Measurements from ENCODE around the gene FRY.

The FRY gene

DNA sequence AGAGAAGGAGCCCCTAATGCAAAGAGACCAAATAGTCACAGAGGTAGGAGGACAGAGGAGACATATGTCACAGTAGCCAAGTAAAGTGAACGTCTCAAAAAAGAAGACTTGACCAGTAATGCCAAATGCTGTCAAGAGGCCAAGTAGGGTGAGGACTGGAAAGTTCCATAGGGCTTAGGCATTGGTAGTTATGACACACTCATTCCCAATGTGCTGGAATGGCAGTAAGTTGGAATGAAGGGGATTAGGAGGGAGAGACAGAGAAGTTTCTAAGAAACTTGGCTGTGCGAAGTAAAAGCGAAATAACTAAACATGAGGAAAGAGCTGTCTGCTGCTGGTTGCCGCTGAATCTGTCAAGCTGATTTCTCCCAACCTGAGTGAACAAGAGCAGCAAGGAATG, 14.9 kb upstream of the FRY start:
- DNase-seq (ENCODE audit: low read depth in 2 of 2): no peak

DNA sequence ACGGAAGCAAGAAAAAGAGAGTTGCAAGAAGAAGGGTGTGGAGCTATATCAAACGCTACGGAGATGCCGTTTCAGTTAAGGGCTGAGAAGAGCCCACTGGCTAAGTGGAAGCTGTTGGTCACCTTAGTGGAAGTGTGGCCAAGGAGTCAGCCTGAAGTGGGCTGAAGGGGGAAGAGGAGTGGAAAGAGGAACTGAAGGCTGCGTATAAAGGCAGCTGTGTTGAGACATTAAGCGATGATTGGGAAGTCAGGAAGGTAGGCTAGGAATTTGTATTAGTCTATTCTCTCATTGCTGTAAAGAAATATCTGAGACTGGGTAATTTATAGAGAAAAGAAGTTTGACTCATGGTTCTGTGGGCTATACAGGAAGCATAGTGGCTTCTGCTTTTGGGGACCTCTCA, 14.1 kb upstream of the FRY start:
- DNase-seq (ENCODE audit: low read depth in 2 of 2): no peak

DNA sequence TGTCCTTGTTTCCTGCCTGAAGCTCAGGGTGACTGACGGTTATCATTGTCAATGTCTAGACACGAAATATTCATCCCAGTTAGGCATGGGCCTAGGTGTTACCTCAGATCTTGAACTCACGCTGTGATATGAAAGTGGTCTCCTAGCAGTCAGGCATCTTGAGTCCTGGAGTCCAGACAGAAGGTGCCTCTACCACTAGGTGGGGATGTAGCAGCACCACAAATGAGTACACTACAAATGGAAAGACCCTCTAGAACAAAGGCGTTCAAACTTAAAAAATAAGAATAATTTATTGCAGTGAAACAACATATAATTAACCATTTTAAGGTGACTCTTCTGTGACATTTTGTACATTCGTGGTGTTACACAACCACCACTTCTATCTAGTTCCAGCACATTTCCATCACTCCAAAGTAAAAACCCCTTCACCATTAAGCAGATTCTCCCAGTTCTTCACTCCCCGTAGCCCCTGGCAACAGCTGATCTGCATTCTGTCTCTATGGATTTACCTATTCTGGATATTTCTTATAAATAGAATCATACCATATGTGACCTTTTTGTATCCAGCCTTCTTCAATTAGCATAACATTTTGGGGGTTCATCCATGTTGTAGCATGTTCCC, 11.9 kb upstream of the FRY start:
- DNase-seq (ENCODE audit: low read depth in 2 of 2): peak in 1 of 2 donors; percentile 5

DNA sequence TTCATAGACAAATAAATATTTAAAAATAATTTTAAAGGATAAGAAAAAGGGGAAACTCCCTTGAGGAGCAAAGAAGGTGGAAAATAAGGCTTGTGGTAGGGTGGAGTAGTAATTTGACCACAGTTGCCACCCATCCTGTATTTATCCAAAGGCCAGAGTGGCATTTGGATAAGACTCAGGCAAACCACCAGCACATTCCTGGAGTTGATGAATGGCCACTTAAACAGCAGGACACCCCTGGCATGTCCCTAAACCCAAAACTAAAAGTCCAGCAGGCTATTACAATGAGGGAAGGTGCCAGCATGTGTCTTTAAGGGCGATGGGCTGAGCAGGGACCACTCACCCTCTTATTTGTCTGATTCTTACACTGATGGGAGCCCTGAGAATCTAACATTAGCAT, 9.8 kb upstream of the FRY start:
- DNase-seq (ENCODE audit: low read depth in 2 of 2): no peak

DNA sequence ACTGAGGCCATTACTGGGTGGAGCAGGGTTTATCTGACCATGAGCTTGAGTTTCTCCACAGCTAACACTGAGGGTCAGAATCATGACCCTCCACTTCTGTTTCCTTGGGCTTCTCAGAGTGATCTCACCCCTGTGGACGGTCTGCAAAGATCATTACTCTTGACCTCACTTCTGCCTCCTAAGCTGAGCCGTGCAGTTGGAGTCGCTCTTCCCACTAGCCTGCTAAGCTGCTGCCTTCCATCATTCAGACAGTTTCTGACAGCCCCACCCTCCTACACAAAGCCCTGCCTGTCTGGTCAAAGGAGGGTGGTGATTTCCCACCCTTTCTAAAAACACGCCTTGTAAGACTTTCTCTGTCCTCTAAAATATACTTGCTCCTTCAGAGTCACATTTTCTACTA, 9.3 kb upstream of the FRY start:
- DNase-seq (ENCODE audit: low read depth in 2 of 2): no peak

DNA sequence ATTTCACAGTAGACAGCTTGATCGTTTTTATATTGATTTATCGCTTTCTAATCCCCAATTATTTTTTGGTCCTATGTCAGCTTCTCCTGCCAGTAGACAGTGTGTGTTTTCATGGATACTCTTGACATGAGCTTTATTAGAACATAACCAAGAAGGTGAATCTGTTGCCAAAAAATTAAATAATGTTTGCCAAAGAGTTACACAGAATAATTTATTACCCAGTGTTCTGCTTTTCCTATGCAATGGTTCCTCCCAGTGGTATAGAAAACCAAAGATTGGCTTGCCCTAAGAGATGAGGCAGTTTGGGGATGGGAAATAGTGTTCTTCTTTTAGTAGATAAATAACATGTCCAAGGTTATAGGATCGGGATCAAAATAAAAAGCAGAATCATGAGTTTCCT, 8.5 kb upstream of the FRY start:
- DNase-seq (ENCODE audit: low read depth in 2 of 2): no peak

DNA sequence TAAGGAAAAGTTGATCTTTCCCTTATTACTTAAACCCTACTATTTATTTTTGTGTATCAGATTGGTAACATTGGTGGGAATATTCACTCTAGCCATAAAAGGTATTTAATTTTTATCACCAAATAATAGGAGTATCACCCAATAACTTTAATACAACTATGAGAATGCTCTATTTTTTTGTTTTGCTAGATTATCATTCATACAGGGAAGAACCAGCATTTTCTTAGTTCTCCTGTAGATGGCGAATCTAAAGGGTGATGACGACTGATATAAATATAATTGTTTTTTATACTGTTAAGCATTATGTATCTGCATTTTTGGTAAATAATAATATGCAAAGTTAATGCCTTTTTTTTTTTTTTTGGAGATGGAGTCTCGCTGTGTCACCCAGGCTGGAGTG, 7.9 kb upstream of the FRY start:
- no peak for DNase-seq (ENCODE audit: low read depth in 2 of 2)

DNA sequence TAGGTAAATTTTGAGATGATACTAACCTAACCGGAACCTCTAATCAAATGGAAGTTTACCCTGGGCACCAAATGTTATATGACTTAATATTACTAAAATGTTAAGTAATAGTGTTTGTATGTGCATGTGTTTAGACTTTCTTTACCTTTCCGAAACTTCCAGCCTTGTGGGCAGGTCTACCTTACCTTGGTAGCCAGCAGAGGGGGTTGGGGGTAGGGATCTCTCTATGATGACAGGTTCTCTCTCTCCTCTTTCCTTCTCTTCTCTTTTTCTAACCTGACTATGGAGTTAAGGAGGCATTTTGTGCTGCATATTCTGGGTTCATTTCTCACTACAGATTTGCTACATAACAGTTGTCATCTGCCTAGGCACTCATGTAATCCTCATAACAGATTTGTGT, 6.8 kb upstream of the FRY start:
- DNase-seq (ENCODE audit: low read depth in 2 of 2): no peak

DNA sequence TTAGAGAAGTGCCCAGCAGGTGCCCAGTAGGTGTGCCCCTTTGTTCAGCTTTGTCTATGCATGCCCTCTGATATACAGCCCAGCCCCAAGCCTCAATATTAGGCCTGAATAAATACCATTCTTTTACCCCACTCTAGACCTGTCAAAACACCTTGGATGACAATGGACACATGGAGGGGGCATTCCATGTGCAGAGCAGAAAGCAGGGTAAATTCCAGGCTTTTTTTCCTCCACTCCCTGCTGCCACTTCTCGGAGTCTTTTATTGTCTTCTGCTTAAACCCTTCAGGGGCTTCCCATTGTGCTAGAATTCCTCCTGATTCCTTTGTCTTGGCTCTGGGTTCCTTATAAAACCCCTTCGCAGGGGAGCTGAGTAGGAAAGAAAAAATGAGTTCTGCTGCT, 5.8 kb upstream of the FRY start:
- no peak for DNase-seq (ENCODE audit: low read depth in 2 of 2)

DNA sequence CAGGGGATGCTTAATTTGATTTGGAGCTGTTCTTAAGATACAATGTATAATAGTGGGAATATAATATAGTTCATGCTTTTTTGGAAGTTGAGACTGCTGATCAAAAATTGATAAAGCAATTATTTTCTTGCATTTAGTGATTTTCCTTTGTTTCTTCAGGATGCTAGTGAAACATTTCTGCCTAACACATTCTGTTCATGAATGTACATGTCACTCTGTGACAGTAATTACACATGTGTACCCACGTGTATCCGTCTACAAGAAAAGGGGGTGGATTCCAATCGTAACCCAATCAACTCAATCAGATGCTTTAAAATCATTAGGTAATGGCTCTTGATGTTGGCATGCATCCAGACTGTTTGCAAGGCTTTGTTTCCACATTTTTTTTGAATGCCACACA, 5.0 kb upstream of the FRY start:
- DNase-seq (ENCODE audit: low read depth in 2 of 2): no peak

DNA sequence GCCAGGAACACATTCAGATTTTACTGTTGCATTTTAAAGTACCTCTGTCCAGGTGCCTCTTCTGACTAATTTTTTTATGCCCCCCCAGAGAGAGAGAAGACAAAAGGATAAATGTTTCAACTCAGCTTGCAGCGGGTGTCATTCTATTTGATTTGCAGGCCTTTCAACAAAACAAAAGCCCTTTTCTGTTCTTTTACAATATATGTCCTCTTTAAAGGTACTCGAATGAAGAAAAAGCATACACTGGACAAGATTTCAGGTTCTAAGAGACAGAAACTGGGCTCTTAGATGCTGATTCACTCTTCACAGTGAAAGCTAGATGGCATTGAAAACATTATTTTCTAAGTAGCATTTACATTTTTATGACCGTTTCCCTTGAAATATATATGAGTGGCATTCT, 2.9 kb upstream of the FRY start:
- no peak for DNase-seq (ENCODE audit: low read depth in 2 of 2)

DNA sequence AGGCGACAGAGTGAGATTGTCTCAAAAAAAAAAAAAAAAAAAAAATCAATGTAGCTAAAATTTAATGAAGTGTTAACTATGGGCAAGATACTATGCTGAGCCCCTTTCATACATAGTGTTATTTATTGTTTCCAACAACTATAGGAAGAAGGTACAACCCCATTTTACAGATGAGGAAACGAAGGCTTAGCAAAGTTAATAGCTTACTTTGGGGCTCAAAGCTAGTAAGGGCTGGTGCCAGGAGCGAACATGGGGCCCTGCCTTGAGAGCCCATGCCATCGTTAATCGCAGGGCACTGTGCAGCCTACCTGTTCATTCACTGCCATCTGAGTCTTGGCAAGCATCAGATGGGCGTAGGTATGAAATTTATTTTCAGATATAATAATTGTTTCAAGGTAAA, 1.9 kb upstream of the FRY start:
- no peak for DNase-seq (ENCODE audit: low read depth in 2 of 2)

DNA sequence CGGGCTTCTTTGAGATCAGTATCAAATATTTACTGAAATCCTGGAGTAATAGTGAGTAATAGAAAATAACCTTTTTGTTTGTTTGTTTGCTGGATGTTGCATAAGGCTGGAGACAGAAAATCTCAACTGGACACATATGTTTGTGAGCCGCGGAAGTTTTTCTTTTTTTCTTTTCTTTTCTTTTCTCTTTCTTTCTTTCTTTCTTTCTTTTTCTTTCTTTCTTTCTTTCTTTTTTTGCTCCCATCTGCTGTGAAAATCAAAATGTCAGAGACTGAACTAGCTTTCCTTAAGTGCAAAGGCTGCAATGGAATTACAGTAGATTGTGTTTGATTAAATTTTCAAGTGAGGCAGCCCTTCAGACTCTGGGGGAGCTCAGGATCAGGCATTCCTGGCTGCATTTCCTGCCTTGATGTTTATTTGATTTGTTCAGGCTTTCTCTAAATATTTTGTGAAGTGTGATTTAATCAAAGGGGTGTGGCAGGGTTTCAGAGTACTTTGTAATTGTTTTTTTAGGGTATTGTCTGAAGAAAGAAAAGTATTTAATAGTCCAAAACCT, 319 bp downstream of the FRY start:
- DNase-seq (ENCODE audit: low read depth in 2 of 2): no peak

DNA sequence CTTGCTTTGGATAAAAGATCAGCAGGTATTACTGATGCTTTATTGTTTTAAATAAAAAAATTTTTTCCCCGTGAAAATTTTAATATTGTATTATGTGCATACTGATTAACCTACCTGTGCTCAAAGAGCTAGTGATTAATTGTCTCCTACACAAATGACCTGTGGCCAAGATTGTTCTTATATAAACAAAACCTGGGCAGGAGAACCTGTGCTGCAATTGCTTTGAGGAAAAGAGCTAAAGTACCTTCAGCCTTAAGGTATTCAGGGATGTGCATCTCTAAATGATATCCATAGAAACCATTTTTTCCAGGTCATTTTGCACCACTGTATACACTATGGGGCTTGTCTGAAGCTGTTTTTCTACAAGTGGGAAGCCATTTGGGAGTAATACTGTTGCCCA, 1.2 kb downstream of the FRY start:
- DNase-seq (ENCODE audit: low read depth in 2 of 2): no peak

DNA sequence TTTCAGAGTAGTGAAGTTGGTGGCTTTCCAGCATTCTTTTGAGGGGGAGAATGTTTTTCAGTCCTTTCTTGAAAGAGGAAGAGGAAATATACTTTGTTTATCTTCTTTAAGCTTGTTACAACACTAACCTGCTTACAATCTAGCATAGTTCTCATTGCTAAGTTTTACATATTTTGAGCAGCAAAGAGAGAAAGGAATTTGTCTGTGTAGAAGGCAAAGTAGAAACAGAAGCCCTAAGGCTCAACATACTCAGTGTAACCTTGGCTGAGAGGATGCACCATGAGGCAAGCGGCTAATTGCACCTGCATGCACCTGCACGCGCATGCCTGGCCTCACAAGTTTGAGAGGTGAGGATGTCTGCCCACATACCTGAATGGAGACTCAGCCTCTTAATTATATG, 2.2 kb downstream of the FRY start:
- DNase-seq (ENCODE audit: low read depth in 2 of 2): no peak

DNA sequence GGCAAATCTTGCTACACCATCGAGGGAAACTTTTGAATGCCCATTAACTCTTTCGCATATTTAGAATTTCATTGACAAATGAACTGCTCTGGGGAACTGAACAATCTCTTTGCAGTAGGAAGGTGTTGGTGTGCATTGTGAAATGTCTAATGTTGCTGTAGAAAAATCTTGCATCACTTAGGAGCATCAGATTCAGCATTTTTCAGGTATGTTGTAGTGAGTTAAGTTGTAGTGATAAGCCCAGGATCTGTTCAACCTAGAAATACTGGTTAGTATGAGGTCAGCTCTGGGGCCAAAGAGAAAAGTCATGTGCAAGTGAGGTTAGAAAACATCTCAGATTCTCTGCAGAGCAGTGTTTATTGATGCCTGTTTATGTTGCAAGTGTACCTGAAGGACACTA, 4.1 kb downstream of the FRY start:
- no peak for DNase-seq (ENCODE audit: low read depth in 2 of 2)

DNA sequence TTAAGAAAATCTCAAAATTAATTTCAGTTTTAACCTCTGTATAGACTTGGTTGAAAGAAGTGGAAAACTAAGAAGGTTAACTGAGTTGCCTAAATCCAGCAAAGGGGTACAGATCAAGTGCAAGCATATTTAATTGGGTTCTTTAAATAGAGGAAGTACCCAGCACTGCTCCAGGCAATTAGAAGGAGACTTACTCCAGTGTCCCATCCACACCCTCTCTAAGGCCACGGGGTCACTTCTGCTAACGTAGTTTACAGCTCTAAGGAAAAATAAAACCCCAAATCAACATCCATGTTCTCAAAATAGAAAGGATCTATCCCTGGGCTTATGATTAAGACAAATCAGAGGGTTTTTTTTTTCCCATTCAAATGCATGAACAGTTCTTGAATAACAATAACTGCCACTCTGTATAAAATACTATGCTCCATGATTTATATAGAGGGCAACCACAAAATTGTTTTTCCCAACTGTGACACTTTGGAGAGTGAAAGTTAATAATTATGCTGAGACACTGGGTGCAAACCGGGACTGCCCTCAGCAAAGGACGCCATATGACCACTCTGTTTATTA, 4.6 kb downstream of the FRY start:
- DNase-seq (ENCODE audit: low read depth in 2 of 2): no peak

DNA sequence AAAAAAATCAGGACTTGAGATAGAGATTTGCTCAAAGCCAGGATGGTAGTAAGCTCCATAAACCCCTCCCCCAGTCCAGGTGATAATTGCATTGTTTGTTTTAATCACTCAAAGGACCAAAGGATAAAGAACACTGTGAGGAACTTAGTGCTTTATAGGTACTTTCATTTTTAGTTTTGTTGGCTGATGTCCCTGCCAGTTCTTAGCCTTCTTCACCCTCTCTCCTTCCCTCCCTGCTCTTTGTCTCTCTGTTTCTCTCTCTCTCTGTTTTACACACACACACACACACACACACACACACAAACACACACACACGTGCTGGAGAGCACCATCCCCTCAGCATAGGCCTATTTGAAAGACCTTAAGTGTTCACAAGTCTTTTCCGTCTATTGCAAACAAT, 5.2 kb downstream of the FRY start:
- DNase-seq (ENCODE audit: low read depth in 2 of 2): no peak

DNA sequence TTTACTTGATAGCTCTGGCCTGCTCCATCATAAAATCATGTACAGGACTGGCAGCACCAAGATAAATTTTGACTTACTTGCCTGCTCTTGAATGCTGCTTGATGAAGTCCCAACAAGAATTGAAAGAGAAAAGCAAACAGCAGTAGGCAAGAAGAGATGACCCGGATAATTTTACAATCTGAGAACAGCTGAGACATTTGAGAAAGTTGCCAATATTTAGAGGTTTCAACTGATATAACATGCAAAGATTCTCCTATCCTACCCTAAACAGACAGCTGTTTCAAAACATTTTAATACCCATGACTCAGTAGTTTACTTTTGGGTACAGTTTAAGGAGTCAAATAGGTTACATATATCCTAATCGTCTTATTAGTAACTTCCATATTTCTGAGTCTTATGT, 5.9 kb downstream of the FRY start:
- no peak for DNase-seq (ENCODE audit: low read depth in 2 of 2)

DNA sequence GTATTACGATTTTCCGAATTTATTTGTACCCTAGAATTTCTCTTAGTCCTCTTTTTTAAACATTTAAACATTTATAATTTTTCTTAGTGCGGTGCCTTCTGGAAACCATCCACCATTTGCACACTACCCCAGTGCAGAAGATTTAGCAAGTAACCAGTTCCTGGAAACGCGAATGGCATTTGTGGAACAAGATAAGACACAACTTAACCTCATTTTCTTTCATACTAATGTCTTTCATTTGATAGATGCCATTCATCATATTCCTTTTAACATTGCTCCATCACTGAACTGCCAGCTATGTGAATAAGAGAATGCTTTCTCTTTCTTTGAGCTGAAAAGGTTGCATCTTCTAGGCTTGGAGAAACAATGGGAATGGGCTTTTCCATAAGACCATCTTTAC, 6.8 kb downstream of the FRY start:
- no peak for DNase-seq (ENCODE audit: low read depth in 2 of 2)

DNA sequence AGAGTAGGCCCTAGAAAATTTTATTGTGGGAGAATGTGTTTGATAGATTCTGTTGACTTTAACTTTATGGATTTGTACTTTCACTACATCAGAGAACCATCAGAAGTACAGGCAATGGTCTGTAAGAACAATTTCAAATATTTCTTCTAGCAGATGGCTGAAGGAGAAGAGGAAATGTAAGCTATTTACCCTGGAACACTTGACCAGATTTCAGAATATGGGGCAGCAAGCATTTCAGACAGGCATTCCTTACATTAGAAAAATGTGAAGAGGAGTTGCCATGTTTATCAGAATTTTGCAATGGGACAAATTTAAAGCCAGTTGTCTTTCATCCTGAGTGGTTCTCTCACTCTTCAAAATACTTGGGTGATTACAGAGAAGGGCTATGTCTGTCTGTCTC, 7.5 kb downstream of the FRY start:
- no peak for DNase-seq (ENCODE audit: low read depth in 2 of 2)

DNA sequence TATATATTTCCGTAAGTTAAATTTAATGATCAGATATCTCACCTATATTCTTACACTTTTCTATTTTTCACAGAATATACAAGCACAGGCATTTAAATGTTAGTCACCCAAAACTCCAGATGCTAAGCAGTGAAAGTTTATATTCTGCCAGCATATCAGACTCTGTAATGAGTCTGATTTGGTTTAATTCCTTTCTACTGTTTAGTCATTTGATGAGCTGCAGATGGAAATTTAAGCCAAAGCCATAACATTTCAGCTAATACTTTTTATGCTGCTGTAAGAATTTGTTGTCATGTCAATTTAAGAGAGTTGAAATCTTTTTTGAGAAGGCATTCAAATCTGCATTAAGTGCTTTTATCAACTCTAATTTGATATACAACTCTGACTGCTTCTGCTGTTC, 8.0 kb downstream of the FRY start:
- no peak for DNase-seq (ENCODE audit: low read depth in 2 of 2)

DNA sequence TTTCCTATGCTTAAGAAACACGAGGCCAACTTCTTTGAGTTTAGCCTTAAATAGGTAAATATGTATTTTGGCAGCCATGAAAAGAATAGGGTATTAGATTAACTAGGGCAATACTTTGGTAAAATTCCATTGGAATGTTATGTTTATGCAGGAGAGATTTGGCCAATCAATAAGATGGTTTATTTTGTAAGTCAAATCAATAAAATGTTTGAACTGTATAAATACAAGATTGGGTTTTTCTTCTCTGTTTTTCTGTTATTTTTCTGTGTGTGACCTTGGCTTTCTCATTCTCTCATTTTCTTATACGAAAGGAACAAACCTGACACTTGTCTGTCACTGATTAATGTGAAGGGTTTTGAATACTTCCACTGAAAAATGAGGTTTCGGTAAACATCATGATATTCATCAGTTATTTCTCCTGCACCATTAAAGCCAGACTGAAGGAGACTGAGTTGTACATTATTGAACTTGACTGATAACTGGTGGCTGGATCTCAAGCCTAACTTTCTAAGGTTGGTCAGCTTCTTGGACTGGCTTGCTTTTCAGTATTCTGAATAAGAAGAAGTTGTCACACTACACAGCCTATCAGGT, 8.6 kb downstream of the FRY start:
- no peak for DNase-seq (ENCODE audit: low read depth in 2 of 2)

DNA sequence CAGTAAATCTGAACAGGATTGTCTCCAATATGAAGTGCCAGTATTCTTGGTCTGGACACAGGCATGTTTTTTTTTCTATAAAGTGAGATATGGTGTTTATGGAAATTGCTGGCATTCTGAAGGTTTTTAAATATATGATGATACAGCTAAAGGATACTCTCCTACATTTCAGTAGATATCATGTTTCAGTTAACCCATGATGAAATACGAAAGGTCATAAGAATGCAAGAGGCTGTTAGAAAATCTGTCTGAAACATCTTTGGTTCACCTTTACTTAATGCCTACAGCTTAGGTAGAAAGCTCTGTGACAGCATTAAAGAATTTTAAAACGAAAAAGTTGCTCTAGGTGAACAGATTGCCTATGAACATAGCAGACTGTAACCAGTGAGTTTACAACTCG, 9.1 kb downstream of the FRY start:
- DNase-seq (ENCODE audit: low read depth in 2 of 2): no peak
